ENCODE measurements around the gene PRSS12. TPM values are rescaled to one million over a fixed set of nuclear protein-coding genes. Genes with fewer than 3 reads are reported as not detected.
"Not testable (repeated sequence)": the region's sequence is repeated elsewhere in the genome, so short reads cannot be mapped to it uniquely, and the experiment has no call there.

Gene PRSS12
- total and polyA plus RNA-seq, 9 donors, result 0.35 to 5.9 (median 1.2) TPM

DNA sequence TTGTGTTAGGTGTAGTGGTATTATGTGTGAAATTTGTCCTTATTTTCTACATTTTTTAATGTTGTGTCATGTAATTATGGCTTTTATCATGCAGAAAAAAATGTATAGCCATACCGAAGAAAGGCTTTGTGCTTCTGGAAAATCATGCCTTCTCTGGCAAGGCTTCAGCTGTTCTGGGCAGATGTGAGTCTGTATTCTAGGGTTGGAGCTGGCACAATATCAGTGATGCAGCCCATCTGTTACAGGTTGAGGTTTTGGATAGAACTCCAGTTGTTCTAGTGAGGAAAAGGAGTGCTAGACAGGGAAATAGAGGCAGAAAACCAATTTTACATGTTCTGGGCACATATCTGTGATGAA is 44.8 kb upstream of the PRSS12 start:
- Histone ChIP-seq H3K4me1 (ENCODE audit: insufficient read depth) (peaks cover 2% of the 10 kb centered on the region), H3K4me3 (no peak overlapping the region), H3K36me3 (no peaks in the 10 kb centered on the region), H3K27me3 (no peaks in the 10 kb centered on the region), H3K27ac (no peak overlapping the region), H3K9me3 (no peaks in the 10 kb centered on the region)
- WGBS, 3 donors, result 41 to 54% (median 48%) methylated on average over 1 of the region's 1 CpG
- intact Hi-C loops (cut with DNase I), result no loop called here
- no peak for DNase-seq
- no peak for TF ChIP-seq EP300 (IDR thresholded peaks at IDR 0.05)
- TF ChIP-seq POLR2A (IDR thresholded peaks at IDR 0.05), result no peak
- TF ChIP-seq, protein P1, sequence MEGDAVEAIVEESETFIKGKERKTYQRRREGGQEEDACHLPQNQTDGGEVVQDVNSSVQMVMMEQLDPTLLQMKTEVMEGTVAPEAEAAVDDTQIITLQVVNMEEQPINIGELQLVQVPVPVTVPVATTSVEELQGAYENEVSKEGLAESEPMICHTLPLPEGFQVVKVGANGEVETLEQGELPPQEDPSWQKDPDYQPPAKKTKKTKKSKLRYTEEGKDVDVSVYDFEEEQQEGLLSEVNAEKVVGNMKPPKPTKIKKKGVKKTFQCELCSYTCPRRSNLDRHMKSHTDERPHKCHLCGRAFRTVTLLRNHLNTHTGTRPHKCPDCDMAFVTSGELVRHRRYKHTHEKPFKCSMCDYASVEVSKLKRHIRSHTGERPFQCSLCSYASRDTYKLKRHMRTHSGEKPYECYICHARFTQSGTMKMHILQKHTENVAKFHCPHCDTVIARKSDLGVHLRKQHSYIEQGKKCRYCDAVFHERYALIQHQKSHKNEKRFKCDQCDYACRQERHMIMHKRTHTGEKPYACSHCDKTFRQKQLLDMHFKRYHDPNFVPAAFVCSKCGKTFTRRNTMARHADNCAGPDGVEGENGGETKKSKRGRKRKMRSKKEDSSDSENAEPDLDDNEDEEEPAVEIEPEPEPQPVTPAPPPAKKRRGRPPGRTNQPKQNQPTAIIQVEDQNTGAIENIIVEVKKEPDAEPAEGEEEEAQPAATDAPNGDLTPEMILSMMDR (IDR thresholded peaks at IDR 0.05), result no peak

DNA sequence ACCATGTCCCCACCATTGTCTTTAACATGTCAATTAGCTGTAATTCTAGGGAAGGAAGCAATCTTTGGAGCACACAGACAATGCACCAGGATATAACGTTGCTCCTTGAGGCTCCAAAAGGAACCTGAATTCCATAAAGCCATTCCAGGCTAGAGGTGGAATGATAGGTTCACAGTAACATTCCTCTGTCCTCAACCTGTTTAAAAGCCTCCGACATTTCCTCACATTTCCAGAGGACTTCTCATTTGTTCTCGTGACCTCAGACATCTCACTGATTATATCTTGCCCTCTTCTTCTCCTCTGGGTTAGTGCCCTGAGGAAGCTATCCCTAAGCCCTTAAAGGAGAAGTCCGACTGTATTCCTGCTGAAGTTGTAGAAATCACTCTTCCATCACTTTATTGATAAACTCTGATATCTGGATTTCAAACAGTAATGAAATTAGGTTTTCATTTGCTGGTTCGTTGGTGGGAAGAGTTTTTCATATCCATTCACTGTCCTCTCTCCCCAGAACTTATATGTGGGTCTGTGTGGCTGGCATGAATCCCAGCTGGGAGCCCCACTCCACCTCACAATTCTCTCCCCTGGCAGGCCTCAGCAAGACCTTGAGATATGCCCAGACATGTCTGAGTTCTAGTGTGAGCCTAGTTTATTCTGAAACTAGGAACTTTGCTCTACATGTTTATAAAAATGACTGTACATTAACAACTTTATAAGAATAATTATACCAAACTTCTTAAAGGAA is 44.2 kb upstream of the PRSS12 start:
- H3K4me3 ChIP-seq, result no peak overlapping the region
- 83 to 85% (median 85%) methylated on average over 5 of the region's 5 CpGs for WGBS, 3 donors
- H3K9me3 ChIP-seq, result no peaks in the 10 kb centered on the region
- H3K36me3 ChIP-seq, result no peaks in the 10 kb centered on the region
- intact Hi-C loops (cut with DNase I), result no loop called here
- H3K27me3 ChIP-seq, result no peaks in the 10 kb centered on the region
- TF ChIP-seq POLR2A (IDR thresholded peaks at IDR 0.05) (no peak), EP300 (IDR thresholded peaks at IDR 0.05) (no peak)
- TF ChIP-seq, protein P1 (IDR thresholded peaks at IDR 0.05), result no peak
- H3K27ac ChIP-seq, result no peak overlapping the region
- H3K4me1 ChIP-seq (ENCODE audit: insufficient read depth), result peaks cover 2% of the 10 kb centered on the region
- no peak for DNase-seq

DNA sequence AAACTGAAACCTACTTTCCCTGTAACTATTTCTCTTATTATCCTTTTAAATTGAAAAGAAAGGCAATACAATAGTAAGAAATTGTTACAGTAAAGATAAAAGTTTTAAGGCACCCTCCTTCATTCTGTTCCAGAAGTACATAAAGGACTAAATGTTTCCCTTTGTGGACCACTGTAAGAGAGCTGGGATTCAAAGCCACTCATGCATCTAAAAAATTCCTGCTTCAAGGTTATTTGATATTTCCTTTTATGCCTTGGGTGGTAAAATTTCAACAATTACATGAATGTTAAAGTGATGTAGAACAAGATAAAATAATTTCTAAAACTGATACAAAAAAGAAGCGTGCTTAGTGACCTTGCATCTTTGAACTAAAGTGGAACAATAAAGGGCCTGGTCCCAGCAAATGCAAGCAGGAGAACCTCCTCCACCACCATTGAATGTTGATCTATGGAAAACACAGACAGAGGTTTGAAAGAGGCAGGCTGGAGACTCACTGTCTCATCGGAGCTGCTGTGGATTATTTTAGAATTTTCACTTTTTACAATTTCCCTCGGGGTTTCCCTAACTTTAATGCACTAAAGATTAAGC is 42.3 kb upstream of the PRSS12 start:
- TF ChIP-seq, protein P1 (IDR thresholded peaks at IDR 0.05), result no peak
- TF ChIP-seq POLR2A (IDR thresholded peaks at IDR 0.05) (no peak), EP300 (IDR thresholded peaks at IDR 0.05) (no peak)
- DNase-seq, result no peak
- no peaks in the 10 kb centered on the region for H3K9me3 ChIP-seq
- 10 to 44% (median 15%) methylated on average over 3 of the region's 3 CpGs for WGBS, 3 donors
- H3K4me3 ChIP-seq, result no peak overlapping the region
- no peaks in the 10 kb centered on the region for H3K27me3 ChIP-seq
- intact Hi-C loops (cut with DNase I), result no loop called here
- no peaks in the 10 kb centered on the region for H3K36me3 ChIP-seq
- H3K27ac ChIP-seq, result no peak overlapping the region
- peaks cover 2% of the 10 kb centered on the region for H3K4me1 ChIP-seq (ENCODE audit: insufficient read depth)

DNA sequence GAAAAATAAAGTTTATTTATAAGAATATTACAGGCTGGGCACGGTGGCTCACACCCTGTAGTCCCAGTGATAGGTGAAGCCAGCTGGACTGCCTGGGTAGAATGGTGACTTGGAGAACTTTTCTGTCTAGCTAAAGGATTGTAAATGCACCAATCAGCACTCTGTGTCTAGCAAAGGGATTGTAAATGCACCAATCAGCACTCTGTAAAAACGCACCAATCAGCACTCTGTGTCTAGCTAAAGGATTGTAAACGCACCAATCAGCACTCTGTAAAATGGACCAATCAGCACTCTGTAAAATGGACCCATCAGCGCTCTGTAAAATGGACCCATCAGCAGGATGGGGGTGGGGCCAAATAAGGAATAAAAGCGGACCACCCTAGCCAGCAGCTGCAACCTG is 39.7 kb upstream of the PRSS12 start:
- H3K36me3 ChIP-seq; DNase-seq; H3K9me3 ChIP-seq; H3K27me3 ChIP-seq; intact Hi-C loops (cut with DNase I); H3K4me1 ChIP-seq (ENCODE audit: insufficient read depth); H3K4me3 ChIP-seq; H3K27ac ChIP-seq: not testable (repeated sequence)
- WGBS, 3 donors, result 96 to 97% (median 97%) methylated on average over 5 of the region's 5 CpGs

DNA sequence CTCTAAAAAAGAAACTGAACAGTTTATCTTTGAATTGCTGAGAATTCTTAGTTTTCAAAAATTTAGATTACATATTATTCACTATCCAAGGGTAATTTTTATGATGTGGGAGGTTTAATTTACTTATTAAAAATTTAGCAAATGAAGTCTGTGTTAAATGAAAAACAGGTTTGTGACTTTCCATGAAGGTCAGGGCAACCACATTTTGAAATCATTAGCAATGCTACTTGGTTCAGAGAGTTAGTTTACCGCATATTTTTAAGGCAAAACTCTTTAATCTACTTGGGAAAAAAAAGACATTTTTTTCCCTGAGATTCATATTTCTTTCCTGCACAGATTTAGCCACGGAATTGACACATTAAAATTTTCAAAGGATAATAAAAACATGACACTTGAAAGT is 37.3 kb upstream of the PRSS12 start:
- intact Hi-C loops (cut with DNase I), result no loop called here
- Histone ChIP-seq H3K27ac (no peak overlapping the region), H3K4me3 (no peak overlapping the region), H3K27me3 (no peaks in the 10 kb centered on the region), H3K4me1 (ENCODE audit: insufficient read depth) (no peaks in the 10 kb centered on the region), H3K9me3 (no peaks in the 10 kb centered on the region), H3K36me3 (no peaks in the 10 kb centered on the region)
- DNase-seq, result no peak
- 7 to 30% (median 8%) methylated on average over 2 of the region's 2 CpGs for WGBS, 3 donors
- TF ChIP-seq EP300 (IDR thresholded peaks at IDR 0.05) (no peak), POLR2A (IDR thresholded peaks at IDR 0.05) (no peak)
- TF ChIP-seq, protein P1 (IDR thresholded peaks at IDR 0.05), result no peak

Measured in ovary (tissue), 9 donors.